HL-60 (cell line): ENCODE data around the gene SMAD4.

Source experiments
- DNase-seq, 2 experiments: peaks; one replicate each; pipeline ENCODE4 v3.0.0-alpha.2; 2010 to 2020; ENCODE audit warnings: low read depth in 1 of 2, low spot score in 1 of 2
- H3K27ac ChIP-seq: fragments of 250-450 bp; sonication (Bioruptor Pico); replicated peaks from 2 replicates; pipeline ENCODE4 v1.5.1; 2020; ENCODE audit warnings: mild to moderate bottlenecking, moderate library complexity
- H3K27me3 ChIP-seq: fragments of 250-450 bp; sonication (Bioruptor Pico); 2 replicates; pipeline ENCODE4 v1.5.1; 2021; ENCODE audit warnings: mild to moderate bottlenecking, moderate library complexity; ENCODE audit not compliant: insufficient read depth, poor library complexity, severe bottlenecking
- H3K4me3 ChIP-seq: replicated peaks from 2 replicates; pipeline ENCODE4 v1.5.1; 2011; ENCODE audit warnings: mild to moderate bottlenecking, control low read depth, low read length; ENCODE audit not compliant: insufficient read depth
- CTCF ChIP-seq: IDR thresholded peaks from one replicate; pipeline ENCODE4 v1.5.1; 2011; ENCODE audit warnings: low read length, control low read depth, inconsistent platforms; ENCODE audit not compliant: insufficient read depth
- GABPA ChIP-seq: IDR thresholded peaks from 2 replicates; pipeline ENCODE4 v1.6.1; 2012; ENCODE audit warnings: low read depth
- POLR2AphosphoS5 ChIP-seq: IDR thresholded peaks from 2 replicates; pipeline ENCODE4 v1.6.1; 2012; ENCODE audit warnings: low read depth
- REST ChIP-seq: IDR thresholded peaks from 2 replicates; pipeline ENCODE4 v1.6.1; 2012; ENCODE audit warnings: low read depth; ENCODE audit not compliant: insufficient replicate concordance
- SPI1 ChIP-seq: IDR thresholded peaks from 2 replicates; pipeline ENCODE4 v1.6.1; 2012; ENCODE audit warnings: low read depth, mild to moderate bottlenecking, borderline replicate concordance

The SMAD4 gene

GRCh38 chr18:51100385-51101120, 70.5 kb downstream of the SMAD4 start:
- peak in 1 of 2 experiments; percentile 27 for DNase-seq
- TF ChIP-seq GABPA (no peak), POLR2AphosphoS5 (no peak)
- Histone ChIP-seq H3K27ac (no peak overlapping the region), H3K4me3 (no peak overlapping the region), H3K27me3 (no peaks in the 10 kb centered on the region)

GRCh38 chr18:51107082-51107481, 77.1 kb downstream of the SMAD4 start:
- no peak overlapping the region for H3K4me3 ChIP-seq
- no peak for TF ChIP-seq REST
- TF ChIP-seq SPI1, result peak; percentile 81; the same call in 1 of the 2 replicates
- TF ChIP-seq POLR2AphosphoS5, result no peak
- no peak for TF ChIP-seq GABPA
- TF ChIP-seq CTCF, result no peak
- peak; percentile 21 to 73 for DNase-seq
- H3K27ac ChIP-seq, result peak overlapping the region; percentile 16; the same call in 1 of the 2 replicates
- H3K27me3 ChIP-seq, result no peaks in the 10 kb centered on the region

GRCh38 chr18:51107598-51108305, 77.7 kb downstream of the SMAD4 start:
- H3K27me3 ChIP-seq, result no peaks in the 10 kb centered on the region

More at GRCh38 chr18:51107598-51108305, 77.7 kb downstream of the SMAD4 start:
- no peak for TF ChIP-seq POLR2AphosphoS5
- TF ChIP-seq REST, result no peak
- TF ChIP-seq GABPA, result no peak
- TF ChIP-seq SPI1, result no peak
- no peak for TF ChIP-seq CTCF
- DNase-seq, result peak in 1 of 2 experiments; percentile 14
- Histone ChIP-seq H3K27ac (peak overlapping the region; percentile 16; the same call in 1 of the 2 replicates), H3K4me3 (no peak overlapping the region)
